ENCODE results near the gene MACROD2.

GRCh38 chr20:14589383-14589782 is 594.1 kb downstream of the MACROD2 start:
- TF ChIP-seq CTCF (conservative IDR thresholded peaks at IDR 0.05; ENCODE audit: low read depth in 2 of 2) (no peak), EZH2phosphoT487 (IDR thresholded peaks at IDR 0.05; ENCODE audit: unreplicated experiment) (no peak)
- TF ChIP-seq, protein P1, sequence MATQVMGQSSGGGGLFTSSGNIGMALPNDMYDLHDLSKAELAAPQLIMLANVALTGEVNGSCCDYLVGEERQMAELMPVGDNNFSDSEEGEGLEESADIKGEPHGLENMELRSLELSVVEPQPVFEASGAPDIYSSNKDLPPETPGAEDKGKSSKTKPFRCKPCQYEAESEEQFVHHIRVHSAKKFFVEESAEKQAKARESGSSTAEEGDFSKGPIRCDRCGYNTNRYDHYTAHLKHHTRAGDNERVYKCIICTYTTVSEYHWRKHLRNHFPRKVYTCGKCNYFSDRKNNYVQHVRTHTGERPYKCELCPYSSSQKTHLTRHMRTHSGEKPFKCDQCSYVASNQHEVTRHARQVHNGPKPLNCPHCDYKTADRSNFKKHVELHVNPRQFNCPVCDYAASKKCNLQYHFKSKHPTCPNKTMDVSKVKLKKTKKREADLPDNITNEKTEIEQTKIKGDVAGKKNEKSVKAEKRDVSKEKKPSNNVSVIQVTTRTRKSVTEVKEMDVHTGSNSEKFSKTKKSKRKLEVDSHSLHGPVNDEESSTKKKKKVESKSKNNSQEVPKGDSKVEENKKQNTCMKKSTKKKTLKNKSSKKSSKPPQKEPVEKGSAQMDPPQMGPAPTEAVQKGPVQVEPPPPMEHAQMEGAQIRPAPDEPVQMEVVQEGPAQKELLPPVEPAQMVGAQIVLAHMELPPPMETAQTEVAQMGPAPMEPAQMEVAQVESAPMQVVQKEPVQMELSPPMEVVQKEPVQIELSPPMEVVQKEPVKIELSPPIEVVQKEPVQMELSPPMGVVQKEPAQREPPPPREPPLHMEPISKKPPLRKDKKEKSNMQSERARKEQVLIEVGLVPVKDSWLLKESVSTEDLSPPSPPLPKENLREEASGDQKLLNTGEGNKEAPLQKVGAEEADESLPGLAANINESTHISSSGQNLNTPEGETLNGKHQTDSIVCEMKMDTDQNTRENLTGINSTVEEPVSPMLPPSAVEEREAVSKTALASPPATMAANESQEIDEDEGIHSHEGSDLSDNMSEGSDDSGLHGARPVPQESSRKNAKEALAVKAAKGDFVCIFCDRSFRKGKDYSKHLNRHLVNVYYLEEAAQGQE (IDR thresholded peaks at IDR 0.05; ENCODE audit: unreplicated experiment): no peak

Data from GM23338 (cell line).